Neural crest cell (in vitro differentiated cells): ENCODE measurements around the gene JAML. TPM values are rescaled to one million over a fixed set of nuclear protein-coding genes. Genes with fewer than 3 reads are reported as not detected.

Experiments used
- DNase-seq: peaks from one replicate; pipeline ENCODE4 v3.0.0; 2021; ENCODE audit warnings: low read depth, mixed read lengths, low spot score
- H3K27ac Mint-ChIP-seq: one replicate; pipeline ENCODE4 v1.8.0; 2021; ENCODE audit warnings: mild to moderate bottlenecking, mixed read lengths; ENCODE audit not compliant: unreplicated experiment
- H3K27me3 Mint-ChIP-seq: 2 replicates; pipeline ENCODE4 v1.8.0; 2021; ENCODE audit warnings: low read depth, mild to moderate bottlenecking, mixed read lengths
- H3K36me3 Mint-ChIP-seq: 2 replicates; pipeline ENCODE4 v1.8.0; 2021; ENCODE audit warnings: low read depth, mild to moderate bottlenecking, mixed read lengths
- H3K4me1 Mint-ChIP-seq: 2 replicates; pipeline ENCODE4 v1.8.0; 2021; ENCODE audit warnings: mixed read lengths
- H3K4me3 Mint-ChIP-seq: one replicate; pipeline ENCODE4 v1.8.0; 2021; ENCODE audit warnings: mild to moderate bottlenecking, mixed read lengths
- H3K9me3 Mint-ChIP-seq: 2 replicates; pipeline ENCODE4 v1.8.0; 2021; ENCODE audit warnings: mixed read lengths
- CTCF ChIP-seq: fragments of 200-600 bp; sonication (generic); conservative IDR thresholded peaks from 2 replicates; pipeline ENCODE4 v1.5.0; 2021; ENCODE audit warnings: antibody characterized with exemption, mild to moderate bottlenecking
- long read RNA-seq: library from polyadenylated mRNA; unstranded; transcript quantifications from one replicate; pipeline ENCODE4 v2.0.0, GENCODE V29; 2020
- total RNA-seq: library from RNA; stranded (reverse); gene quantifications from 2 replicates; pipeline ENCODE4 v1.2.1, GENCODE V29; 2021

The JAML gene, protein sequence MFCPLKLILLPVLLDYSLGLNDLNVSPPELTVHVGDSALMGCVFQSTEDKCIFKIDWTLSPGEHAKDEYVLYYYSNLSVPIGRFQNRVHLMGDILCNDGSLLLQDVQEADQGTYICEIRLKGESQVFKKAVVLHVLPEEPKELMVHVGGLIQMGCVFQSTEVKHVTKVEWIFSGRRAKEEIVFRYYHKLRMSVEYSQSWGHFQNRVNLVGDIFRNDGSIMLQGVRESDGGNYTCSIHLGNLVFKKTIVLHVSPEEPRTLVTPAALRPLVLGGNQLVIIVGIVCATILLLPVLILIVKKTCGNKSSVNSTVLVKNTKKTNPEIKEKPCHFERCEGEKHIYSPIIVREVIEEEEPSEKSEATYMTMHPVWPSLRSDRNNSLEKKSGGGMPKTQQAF
- total RNA-seq: not detected in 2 replicates
- long read RNA-seq: 0 reads

GRCh38 chr11:118224511-118225188, at the start of gene JAML:
Gene JAML (minus strand): TSS chr11:118225011. CDS start chr11:118214866, 10,145 bp downstream.
- DNase-seq: no peak
- Mint-ChIP-seq H3K36me3 (no peaks in the 10 kb centered on the region), H3K9me3 (no peaks in the 10 kb centered on the region), H3K27ac (no peak within 1 kb of the TSS), H3K4me1 (no peaks in the 10 kb centered on the region), H3K4me3 (no peak within 1 kb of the TSS), H3K27me3 (peaks cover 73% of the 10 kb centered on the region)
- TF ChIP-seq CTCF: no peak

GRCh38 chr11:118274186-118274585, 49.4 kb upstream of the JAML start:
- no peak for TF ChIP-seq CTCF
- Mint-ChIP-seq H3K27ac (no peak overlapping the region), H3K9me3 (no peaks in the 10 kb centered on the region), H3K4me3 (no peak overlapping the region), H3K4me1 (no peaks in the 10 kb centered on the region), H3K36me3 (no peaks in the 10 kb centered on the region), H3K27me3 (peaks cover 80% of the 10 kb centered on the region)
- no peak for DNase-seq

DNA sequence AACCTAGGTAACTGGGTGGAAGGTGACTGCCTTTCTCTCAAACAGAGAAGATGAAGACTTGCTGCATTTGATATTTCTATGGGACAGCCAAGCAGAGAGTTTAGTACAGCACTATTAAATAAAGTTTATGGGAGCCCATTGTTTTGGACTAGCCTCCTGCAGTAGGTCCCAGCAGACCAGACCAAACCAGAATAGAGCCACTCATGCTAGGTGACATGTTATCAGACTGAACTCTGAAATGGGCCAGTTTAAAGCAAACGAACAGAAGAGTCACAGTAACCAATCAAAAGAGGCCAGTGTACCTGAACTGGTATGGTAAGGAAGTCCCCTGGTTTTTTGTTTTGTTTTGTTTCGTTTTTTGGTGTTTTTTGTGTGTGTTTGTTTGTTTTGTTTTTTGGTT, 47.2 kb upstream of the JAML start:
- no peak overlapping the region for H3K4me3 Mint-ChIP-seq
- no peaks in the 10 kb centered on the region for H3K9me3 Mint-ChIP-seq
- no peaks in the 10 kb centered on the region for H3K4me1 Mint-ChIP-seq
- no peak for DNase-seq
- peaks cover 86% of the 10 kb centered on the region for H3K27me3 Mint-ChIP-seq
- no peak for TF ChIP-seq CTCF
- no peaks in the 10 kb centered on the region for H3K36me3 Mint-ChIP-seq
- H3K27ac Mint-ChIP-seq: no peak overlapping the region

DNA sequence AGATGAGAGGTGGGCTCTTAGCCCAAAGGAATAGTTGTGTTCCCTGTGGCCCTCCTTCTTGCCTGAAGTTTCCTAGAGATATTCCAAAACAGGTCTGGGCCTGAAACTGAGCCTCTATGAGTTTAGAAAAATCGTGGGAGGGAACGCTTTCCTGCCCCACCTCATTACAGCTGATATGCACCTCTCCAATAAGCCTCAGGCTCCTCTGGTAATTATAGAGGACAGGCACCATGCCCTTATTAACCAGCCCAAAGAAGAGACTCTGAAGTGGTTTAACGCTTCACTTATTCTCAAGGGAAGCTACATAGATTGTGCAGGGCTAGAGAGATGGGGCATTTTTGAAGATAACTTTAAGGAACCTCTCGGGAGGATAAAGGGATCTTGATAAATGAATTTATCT, 42.7 kb upstream of the JAML start:
- H3K36me3 Mint-ChIP-seq: no peaks in the 10 kb centered on the region
- no peaks in the 10 kb centered on the region for H3K9me3 Mint-ChIP-seq
- peaks cover 5% of the 10 kb centered on the region for H3K4me1 Mint-ChIP-seq
- DNase-seq: no peak
- H3K27ac Mint-ChIP-seq: no peak overlapping the region
- no peak for TF ChIP-seq CTCF
- H3K27me3 Mint-ChIP-seq: peaks cover 93% of the 10 kb centered on the region
- no peak overlapping the region for H3K4me3 Mint-ChIP-seq

- Mint-ChIP-seq H3K27me3 (peaks cover 96% of the 10 kb centered on the region), H3K27ac (no peak overlapping the region)
These were observed 41.1 kb upstream of the JAML start for GRCh38 chr11:118265954-118266353.

More at GRCh38 chr11:118265954-118266353, 41.1 kb upstream of the JAML start:
- no peak for TF ChIP-seq CTCF
- Mint-ChIP-seq H3K9me3 (no peaks in the 10 kb centered on the region), H3K4me1 (peaks cover 5% of the 10 kb centered on the region), H3K36me3 (no peaks in the 10 kb centered on the region), H3K4me3 (no peak overlapping the region)
- DNase-seq: no peak
